GM18526 (cell line): ENCODE measurements around the gene NOL11.

ENCODE experiments used
- POLR2A ChIP-seq: IDR thresholded peaks from 3 replicates; pipeline ENCODE4 v1.6.1; 2011; ENCODE audit not compliant: insufficient read length; ENCODE audit errors: extremely low read depth

The NOL11 gene

GRCh38 chr17:67696347-67696746, 21.4 kb upstream of the NOL11 start:
- TF ChIP-seq POLR2A: no peak

DNA sequence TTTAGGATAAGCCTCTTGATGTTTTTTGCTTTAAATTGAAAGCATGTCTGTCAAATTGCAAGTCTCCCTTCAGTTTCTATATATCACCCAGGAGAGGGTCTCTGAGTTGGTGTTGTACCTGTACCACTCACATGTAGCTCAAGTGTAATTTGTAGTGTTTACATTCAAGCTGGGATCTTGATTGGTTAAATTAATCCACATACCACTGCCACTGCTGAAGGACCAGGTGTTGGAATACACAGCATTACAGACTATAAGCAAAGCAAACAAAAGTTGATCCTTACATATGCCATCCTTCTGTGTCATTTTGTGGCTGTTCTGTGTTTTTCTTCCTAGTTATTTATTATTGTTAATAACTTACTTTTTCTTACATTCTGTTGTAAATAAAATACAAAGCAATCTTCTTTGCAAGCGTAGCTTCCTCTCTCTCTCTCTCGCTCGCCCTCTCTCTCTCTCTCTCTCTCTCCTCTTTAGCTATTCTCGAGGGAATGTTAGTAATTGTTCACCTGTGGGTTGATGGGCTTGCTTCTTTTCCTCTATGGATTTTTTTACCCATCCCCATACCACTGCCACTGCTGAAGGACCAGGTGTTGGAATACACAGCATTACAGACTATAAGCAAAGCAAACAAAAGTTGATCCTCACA, 20.8 kb upstream of the NOL11 start:
- TF ChIP-seq POLR2A: no peak

GRCh38 chr17:67700037-67700724, 17.6 kb upstream of the NOL11 start:
- TF ChIP-seq POLR2A: no peak

GRCh38 chr17:67700725-67701119, 17.0 kb upstream of the NOL11 start:
- no peak for TF ChIP-seq POLR2A

GRCh38 chr17:67707442-67707841, 10.3 kb upstream of the NOL11 start:
- no peak for TF ChIP-seq POLR2A

GRCh38 chr17:67708378-67708777, 9.4 kb upstream of the NOL11 start:
- TF ChIP-seq POLR2A: no peak

DNA sequence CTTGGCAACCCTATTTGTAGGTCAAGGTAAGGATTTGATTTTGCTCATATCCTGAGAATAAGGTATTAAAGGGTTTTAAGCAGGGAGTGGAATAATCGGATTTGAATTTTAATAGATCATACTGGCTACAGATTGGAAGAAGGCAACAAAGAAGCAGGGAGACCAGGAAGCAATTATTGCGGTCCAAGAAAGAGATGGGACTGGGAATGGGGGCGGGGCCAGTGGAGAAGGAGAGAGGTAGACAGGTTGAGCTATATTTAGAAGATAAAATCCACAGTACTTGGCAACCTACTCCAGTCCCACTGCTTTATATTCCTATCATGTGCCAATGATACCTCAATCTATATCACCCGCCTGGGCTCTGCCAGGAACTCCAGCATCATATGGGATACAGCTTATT, 5.8 kb upstream of the NOL11 start:
- no peak for TF ChIP-seq POLR2A

GRCh38 chr17:67712375-67712774, 5.4 kb upstream of the NOL11 start:
- TF ChIP-seq POLR2A: no peak

DNA sequence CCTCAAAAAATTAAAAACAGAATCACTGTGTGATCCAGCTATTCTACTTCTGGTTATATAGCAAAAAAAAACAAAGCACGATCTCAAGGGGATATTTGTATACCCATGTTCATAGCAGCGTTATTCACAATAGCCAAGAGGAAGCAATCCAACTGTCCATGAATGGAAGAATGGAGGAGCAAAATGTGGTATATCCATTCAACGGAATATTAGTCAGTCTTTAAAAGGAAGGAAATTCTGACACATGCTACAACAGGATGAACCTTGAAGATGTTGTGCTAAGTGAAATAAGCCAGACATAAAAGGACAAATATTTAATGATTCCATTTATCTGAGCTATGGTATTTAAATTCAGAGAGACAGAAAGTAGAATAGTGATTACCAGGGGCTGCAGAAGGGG, 4.6 kb upstream of the NOL11 start:
- no peak for TF ChIP-seq POLR2A

- TF ChIP-seq POLR2A: no peak
These were observed 1.3 kb upstream of the NOL11 start for GRCh38 chr17:67716405-67716798.

DNA sequence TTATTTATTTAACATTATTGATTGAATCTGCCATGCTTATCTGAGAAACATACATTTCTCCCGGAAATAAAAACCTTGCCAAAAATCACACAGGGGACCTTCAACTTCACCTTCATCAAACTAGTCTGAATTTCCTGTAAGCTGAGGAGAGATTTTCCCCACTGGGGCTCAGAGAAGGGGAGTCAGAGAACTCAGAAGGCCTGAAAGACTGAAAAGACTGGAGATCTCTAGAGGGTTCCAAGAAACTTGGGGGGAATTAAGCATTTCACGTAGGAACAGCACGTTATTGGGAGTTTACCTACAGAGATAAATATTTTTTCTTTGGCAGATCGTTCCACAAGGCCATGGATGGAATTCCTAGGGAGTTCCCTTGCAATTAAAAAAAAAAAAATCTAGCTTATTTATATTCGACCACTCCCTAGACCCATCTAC, 528 bp upstream of the NOL11 start:
- TF ChIP-seq POLR2A: no peak

- no peak for TF ChIP-seq POLR2A
These were observed 697 bp downstream of the NOL11 start for GRCh38 chr17:67718325-67718941.

DNA sequence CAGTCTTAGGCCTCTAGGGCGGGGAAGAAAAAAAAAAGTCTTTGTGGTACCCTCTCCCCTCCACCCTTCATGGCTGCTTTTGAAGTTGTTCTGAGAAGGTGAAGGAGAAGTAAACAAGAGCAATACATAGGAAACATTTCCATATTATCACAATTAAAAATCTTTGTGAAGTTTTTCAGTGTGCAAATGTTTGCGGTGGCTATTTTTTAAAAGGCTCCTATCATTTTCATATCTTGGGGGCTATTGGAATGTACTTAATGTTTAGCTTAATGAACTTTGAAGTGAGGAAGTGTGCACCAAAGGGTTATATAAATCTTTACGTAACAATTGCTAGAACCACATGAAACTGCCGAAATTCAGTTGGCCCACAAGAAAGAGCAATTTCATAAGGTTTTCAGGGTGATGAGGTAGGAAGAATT, 7.6 kb downstream of the NOL11 start:
- no peak for TF ChIP-seq POLR2A

- no peak for TF ChIP-seq POLR2A
These were observed 8.1 kb downstream of the NOL11 start for GRCh38 chr17:67725807-67726206.

DNA sequence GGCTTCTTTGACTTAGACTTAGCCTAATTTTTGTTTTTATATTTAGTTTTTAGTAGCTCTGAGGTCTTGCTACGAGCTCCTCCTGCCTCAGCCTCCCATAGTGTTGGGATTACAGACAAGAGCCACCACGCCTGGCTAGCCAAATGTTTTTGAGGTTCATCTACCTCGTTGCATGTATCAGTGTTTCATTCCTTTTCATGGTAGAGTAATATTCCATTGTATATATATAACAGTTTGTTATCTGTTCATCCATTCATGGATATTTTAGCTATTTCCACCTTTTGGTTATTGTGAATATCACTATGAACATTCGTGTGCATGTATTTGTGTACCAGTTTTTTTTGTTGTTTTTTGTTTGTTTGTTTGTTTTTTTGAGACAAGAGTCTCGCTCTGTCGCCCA, 12.2 kb downstream of the NOL11 start:
- no peak for TF ChIP-seq POLR2A

DNA sequence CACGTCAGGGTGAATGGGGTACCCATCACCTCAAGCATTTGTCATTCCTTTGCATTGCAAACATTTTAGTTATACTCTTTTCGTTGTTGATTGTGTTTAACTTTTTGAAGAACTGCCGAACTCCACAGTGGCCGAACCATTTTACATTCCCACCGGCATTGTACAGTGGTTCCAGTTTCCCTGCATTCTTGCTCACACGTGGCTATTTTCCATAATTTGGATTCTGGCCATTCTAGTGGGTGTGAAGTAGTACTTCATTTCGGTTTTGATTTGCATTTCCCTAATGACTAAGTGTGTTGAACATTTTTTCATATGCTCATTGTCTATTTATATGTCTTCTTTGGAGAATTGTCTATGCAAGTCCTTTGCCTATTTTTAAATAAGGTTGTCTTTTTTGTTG, 13.0 kb downstream of the NOL11 start:
- no peak for TF ChIP-seq POLR2A

GRCh38 chr17:67733449-67733848, 15.7 kb downstream of the NOL11 start:
- no peak for TF ChIP-seq POLR2A

DNA sequence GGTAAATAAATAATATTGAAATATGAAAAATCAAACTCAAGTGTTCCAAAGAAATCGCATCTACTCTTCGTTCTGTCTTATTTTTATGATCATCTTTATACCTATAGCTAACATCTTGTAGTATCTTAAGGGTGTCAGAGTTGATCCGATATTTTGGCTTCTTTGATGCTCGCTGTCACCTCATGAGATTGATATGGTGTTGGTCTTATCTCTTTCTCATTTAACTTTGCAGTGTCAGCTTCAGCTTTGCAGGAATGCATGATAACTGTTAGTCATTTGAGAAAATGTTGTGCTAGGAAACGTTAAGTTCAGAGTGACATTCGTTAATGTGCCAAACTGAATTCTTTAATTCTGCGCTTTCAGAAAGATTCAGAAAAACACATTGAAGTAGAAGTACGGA, 19.4 kb downstream of the NOL11 start:
- TF ChIP-seq POLR2A: no peak
